Stimulated activated CD8-positive, alpha-beta memory T cell treated with anti-CD3 and anti-CD28 coated beads, Interleukin-7, amount 100 ng/mL, for 48 hours (primary cell): ENCODE measurements around the gene PDLIM7.

Experiments
- DNase-seq, 2 donors: peaks; one replicate each; pipeline ENCODE4 v3.0.0-alpha.2; 2020; ENCODE audit warnings: low read depth in 1 of 2; ENCODE audit errors: extremely low read depth in 1 of 2

PDLIM7 gene

DNA sequence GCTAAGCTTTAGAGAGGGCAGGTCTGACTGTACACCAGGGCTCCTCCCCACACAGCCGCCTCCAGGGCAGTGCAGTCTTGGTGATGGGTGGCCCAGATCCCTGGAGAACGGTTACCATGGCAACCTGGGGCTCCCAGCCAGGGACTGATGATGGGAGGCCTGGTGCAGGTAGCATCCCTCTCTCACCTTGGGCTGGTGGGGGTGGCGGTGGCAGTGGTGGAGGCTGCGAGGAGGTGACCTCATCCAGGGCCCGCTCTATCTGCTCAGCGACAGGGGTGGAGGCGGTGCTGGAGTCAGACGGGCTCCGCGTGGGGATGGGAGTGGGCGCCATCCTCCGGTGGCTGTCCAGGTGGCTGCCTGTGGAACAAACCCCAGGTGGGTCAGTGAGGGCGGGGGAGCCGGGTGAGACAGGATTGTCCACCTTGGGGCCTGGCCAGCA, 38.5 kb downstream of the PDLIM7 start:
- no peak for DNase-seq

DNA sequence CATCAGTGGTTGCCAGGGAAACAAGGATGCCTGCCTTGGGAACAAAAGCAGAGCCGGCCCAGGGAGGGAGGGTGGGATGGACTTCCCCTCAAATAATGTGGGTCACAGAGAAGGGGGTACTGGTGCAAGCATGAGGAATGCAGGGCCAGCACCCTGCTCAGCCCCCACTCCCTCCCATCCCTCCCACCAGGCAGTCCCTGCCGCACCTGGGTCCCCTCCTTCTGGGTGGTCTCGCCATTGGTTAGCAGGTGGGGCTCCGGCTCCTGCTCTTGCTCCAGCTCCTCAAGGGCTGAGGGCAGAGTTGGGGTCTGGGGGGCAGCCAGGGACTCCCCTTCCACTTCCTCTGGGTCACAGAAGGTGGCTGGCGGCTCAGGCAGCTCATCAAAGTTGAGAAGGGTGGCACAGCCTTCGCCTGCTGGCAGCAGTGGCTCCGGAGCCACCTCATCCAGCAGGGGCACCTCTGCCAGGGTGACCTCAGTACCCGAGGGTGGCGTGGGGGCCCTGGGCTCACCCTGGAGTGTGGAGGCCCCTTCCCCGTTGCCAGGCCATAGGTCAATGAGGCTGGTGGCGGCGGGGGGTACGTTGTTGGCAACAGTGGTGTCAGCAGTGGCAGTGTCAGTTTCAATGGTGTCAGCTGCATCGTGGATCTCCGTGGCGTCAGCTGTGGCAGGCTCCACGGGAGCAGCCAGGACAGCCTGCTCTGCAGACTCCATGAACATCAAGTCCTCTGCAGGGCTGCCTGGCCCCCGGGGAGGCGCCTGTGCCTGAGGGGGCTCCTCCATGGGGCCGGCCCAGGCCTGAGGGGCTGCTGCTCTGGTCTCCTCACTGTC, 39.3 kb downstream of the PDLIM7 start:
- DNase-seq = no peak

DNA sequence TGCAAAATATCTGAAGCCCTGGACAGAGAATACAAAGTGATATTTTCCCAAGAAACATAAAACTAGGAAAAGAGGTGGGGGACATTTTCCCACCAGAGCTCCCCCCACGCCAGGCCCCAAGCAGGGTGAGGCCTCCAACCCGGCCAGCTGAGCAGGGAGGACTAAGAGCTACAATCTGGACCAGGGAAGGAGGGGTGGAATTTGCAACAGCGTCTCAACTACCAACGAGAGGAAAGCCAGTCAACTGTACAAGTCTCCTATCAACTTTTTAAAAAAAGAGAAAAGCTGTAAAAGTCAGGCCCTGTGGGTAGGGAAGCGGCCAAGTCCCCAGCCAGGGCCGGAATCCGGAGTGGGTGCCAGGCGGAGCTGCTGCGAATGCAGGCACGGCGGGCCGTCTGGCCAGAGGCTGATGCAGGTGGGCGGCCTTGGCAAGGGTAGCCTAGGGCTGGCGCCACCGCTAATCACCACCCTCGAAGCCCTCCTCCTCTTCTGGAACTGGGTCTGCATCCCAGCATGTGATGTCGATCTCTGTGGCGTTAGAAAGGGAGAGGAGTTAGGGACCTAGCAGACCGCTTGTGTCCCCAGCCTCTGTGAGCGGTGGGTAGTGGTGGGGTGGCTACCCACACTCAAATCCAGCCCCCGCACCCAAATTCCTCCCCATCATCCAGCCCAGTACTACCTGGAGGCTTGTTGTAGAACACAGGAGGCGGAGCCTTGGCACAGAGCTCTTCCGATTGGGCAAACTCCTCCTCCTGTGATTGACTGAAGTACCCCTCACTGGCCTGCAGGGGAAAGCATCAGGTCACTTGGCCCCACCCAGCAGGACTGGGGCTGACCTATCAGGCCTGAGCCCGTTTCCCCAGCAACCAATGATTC, 40.2 kb downstream of the PDLIM7 start:
- peak in 1 of 2 donors; percentile 71 for DNase-seq

DNA sequence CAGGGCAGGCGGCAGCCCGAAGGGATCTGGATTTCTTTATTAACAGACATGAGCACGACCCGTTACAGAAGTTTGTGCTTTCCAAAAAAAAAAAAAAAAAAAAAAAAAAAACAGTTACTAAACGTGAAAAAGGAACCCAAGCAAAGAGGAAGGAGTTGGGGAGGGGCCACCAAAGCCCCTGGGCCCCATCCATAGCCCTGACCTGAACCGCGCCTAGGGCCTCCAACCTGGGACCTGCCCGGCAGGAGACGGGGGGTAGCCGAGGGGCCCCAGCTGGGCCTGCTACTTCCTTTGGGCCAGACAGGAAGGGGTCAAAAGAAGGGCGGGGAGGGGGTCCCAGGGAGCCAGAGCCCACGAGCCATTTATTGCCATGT, 40.8 kb downstream of the PDLIM7 start:
- no peak for DNase-seq

DNA sequence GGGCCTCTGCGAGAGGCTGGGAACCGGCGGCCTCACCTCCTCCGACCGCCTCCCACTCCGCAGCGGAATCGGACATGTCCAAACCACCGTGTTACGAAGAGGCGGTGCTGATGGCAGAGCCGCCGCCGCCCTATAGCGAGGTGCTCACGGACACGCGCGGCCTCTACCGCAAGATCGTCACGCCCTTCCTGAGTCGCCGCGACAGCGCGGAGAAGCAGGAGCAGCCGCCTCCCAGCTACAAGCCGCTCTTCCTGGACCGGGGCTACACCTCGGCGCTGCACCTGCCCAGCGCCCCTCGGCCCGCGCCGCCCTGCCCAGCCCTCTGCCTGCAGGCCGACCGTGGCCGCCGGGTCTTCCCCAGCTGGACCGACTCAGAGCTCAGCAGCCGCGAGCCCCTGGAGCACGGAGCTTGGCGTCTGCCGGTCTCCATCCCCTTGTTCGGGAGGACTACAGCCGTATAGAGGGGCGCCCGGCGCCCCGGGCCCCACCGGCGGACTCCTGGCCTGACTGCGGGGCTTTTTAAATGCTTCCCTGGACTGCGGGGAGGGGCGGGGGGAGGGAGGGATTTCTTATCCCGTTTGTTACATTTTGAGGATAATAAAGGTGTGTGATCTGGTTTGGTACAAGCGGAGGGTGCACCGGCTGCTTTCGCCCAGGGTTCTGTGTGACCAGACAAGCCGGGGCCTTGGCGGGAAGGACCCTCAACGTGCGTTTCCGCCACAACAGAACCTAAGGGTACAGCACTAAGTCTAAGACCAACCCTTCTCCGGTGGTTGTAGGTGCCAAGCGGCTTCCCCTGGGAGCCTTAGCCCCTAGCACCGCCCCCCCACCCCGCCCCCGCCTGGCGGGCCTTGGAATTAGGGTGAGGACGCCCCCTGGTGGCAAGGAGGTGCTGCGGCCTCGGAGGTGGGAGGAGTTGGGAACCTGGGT, 41.5 kb downstream of the PDLIM7 start:
- peak; percentile 86 to 95 for DNase-seq

DNA sequence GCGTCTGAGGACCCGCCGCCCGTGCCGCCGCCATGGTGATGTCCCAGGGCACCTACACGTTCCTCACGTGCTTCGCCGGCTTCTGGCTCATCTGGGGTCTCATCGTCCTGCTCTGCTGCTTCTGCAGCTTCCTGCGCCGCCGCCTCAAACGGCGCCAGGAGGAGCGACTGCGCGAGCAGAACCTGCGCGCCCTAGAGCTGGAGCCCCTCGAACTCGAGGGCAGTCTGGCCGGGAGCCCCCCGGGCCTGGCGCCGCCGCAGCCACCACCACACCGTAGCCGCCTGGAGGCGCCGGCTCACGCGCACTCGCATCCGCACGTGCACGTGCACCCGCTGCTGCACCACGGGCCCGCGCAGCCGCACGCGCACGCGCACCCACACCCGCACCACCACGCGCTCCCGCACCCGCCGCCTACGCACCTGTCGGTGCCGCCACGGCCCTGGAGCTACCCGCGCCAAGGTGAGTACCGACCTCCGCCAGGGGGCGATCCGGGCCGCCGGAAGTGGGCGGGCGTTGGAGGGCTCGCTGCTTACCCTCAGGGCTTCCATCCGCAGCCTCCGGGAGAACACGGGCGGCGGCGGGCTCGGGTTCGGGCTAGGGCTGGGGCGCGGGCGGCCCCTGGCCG, 42.3 kb downstream of the PDLIM7 start:
- peak; percentile 85 to 86 for DNase-seq

DNA sequence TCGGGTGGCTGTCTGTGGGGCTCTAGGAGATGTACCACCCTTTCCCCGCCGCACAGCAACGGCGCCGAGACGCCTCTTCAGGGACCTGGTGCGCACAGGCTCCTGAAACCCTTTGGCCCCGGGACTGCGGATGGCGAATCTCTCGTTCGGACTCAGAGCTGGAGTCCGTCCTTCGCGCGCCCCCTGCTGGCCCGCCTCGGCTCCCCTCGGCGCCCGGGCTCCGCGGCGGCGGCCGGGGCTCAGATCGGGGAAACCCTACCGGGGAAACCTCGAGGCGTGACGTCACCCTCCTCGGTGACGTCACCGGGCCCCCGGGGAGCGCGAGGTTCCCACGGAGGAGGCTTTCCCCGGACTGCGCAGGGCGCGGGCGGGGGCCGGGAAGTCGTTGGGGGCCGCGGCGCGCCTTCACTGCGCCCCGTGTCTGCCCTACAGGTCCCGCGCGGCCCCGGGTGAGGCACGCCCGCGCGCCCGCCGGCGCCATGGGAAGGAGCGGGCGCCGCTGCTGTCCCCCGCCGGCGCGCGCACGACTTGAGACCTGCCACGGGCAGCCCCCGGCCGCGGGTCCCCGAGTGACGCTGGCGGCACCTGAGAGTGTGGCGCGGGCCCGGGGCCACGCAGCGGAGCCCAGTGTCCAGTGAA, 42.9 kb downstream of the PDLIM7 start:
- peak; percentile 83 to 90 for DNase-seq

DNA sequence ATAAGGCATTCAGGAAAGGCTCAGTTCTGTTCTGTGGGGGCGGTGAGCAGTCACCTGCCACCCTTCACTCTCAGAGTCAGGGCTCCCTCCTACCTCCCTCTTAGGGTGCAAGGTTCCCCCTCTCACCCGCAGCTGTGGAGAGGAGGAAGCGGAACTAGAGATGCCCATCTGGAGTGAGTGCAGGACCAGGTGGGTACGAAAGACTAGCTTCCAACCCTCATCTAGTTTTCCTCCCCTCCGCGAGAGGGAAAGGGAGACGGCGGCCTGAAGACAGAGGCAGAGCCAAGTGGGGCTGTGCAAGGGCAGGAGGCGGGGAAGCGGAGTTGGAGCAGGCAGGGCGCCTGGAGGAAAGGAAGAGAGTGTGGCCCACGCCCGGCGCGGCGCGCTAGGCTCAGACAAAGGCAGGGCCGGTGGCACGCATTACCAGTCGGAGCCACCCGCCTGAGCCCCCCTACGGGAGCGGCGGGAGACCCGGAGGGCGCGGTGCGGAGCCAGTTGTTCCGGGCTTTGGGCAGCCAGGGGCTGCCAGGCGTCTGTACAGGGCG, 43.5 kb downstream of the PDLIM7 start:
- no peak for DNase-seq

DNA sequence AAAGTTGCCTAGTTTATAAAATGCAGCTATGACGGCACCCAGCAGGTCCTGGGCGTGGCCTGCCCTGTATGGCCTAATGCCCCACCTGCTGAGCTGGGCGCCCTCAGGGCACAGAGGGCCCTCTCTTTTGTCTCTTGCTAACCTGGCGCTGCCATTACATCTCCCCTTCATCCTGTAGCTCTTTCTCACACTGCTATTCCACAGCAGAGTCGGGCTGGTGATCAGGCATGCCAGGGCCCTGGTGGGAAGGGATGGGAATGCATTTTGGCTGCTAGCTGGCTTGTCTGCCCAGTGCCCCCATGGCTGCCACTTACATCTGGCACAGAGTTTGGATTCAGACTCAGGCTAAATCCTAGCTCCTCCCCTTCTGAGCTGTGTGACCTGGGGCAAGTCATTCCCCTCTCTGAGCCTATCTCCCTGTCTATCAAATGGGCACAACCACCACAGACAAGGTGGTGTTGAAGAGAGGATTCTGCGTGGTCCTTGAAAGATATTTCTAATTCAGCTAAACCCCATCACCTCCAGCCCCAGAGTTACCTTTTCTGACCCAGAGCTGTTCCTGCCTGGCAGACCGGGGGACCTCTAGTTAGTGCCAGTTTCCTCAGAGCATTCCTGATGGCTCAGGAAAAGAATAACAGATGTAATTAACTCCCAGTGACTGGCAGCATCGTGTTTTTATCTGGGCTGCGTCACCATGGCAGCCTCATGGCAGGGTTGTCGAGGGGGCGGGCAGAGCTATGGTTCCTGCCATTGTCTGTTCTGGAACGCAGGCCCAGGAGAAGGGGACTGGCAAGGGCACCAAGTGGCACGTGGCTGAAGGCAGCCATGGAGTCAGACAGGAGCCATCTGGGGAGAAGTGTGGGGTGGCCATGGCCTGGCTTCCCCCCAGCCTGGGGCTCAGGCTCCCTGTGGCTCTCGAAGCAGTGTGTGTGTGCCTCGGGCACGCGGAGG, 44.4 kb downstream of the PDLIM7 start:
- DNase-seq = no peak

DNA sequence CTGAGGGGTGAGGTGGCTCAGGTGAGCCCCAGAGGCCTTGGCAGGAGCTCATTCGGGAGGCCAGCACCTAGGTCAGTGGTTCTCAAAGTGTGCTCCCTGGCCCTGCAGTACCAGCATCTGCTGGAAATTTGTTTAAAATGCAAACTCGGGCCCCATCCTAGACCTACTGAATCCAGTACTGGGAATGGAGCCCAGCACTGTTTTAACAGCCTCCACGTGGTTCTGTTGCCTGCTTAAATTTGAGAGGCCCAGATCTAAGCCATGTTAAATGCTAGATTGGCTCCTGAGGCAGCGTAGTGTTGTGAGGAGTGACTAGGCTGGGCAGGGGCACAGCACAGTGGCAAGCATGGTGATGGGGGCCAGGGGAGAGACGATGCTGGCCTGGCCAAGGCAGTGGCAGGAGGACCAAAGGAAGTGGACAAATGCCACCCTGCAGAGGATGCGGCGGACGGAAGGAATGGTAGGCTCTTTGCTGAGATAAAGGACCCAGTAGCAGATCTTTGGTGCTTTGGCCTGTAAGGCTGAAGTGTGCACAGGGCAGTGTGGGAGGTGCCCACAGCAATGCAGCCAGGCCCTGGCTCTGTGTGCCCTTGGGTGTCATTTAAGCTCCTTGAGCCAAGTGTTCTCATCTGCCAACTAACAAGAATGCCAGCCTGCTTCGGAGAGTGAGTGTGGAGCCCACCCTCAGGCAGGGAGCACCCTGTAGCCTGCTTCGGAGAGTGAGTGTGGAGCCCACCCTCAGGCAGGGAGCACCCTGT, 46.6 kb downstream of the PDLIM7 start:
- no peak for DNase-seq

DNA sequence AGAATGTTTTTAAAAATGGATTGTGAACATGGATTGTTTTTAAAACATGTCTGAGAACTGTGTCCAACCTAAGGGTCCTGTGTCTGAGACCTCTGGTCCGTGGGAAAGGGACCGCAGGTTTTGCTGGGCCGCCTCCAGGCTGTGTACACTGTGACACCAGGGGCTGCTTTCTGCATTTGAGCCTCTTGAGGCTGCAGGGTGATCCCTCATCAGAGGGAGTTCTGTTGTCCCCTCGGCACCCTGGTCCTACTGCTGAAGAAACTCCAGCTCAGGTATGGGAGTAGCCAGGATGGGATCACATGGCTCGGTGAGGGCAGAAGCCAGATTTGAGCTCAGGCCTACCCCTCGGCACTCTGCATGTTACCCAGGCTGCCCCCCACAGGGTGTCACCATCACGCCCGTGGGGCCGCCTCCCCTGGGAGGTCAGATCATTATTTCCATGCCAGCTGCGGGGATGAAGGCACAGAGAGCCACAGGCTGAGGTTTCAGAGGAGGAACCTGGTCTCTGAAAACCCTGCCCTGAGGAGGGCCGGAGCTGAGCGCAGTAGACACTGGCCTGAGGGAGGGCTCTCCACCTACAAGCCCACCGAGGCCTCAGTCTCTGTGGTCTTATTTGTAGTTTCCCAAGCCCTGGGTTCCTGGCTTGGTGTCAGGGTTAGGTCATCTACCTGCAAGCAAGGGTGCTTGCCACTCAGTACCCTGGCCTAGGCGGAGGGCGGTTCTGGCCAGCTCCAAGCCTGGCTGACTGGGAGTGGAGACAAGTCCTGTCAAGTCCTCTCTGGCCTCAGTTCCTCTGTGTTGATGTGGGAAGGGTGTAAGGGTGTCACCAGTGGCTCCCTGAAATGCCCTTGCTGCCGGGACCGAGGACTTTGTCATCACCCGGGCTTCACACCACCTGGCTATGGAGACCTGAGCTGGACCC, 48.0 kb downstream of the PDLIM7 start:
- DNase-seq = no peak

DNA sequence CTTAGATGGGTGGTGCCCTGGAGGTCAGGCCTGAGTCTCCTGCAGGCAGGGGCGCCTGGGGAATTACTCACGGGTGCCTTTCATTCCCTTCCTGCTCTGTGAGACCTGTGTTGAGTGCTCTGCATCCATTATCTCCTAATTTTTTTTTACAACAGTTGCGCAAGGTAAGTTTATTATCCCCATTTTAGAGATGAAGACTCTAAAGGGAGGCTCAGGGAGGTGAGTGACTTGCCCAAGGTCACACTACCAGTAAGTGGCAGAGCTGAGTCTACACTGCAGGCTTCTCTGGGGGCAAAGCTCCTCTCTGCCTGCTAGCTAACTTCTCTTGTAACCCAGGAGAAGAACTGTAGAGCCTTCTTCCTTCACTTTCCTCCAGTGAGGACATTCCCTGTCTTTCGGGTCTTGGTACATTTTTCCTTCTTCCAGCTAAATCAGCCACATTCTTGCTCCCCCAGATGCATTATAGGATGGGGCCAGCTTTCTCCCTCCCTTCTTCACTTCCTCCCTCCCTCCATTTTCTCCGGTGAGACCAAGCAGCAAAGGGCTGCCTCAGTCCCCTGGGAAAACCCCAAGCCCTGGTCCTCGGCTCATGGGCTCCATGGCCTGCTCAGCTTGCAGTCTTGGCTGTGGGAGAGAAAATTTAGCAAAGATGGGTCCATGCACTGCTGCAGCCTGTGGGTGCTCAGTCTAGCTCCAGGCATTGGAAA, 49.0 kb downstream of the PDLIM7 start:
- no peak for DNase-seq

DNA sequence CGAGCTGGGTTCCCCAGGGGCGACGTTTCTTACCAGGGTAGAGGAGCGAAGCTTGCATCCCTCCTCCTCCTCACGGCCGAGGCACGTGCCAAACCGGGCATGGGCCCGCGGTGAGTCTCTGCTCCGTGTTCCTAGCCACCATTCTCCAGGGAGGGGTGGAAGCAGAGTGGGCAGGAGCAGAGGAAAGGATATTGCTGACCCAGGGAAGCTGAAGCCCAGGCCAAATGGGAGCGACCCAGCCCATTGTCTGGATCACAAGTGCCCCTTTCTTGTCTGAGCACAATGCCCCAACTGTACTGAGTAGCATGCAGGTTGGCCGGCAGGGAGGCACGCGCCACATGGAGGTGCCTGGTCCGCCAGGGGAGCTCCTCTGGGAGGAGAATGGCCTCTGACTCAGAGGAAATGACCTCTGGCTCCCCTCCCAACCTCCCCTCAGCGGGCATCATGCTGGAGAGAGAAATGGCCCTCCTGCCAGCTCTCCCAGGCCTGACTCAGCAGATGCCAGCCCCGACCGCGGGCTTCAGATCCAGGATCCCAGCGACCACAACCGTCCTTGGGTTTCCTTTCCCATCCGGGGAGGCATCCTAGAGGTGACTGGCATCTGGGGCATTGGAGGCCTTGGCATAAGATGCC, 49.7 kb downstream of the PDLIM7 start:
- DNase-seq = no peak

DNA sequence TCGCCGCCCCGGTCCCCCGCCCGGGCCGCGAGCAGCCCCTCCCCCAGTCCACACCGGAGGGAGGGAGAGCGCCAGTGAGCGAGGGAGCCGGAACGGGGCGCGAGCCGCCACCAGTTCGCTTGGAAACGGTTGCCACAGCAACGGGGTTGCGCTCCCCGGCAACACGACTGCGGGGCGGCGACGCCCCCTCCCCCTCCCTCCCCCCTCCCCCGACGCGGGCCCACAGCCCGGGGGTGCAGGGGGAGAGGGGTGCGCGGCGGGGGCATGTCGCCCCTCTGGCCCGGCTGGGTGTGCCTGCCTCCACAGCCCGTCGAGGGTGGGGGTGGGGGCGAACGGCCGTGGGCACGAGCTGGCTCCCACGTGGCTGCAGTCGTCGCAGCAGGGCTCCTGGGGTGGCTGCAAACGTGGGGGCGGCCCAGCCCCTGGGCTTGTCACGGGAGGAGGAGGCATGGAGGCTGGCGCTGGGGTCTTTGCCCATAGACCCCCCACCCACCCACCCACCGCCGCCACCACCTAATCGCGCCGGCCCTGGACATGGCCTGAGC, 50.3 kb downstream of the PDLIM7 start:
- no peak for DNase-seq
